HG03378 (cell line): ENCODE data around the gene TFDP1.

Experiments used
- ATAC-seq: cut with Tn5 transposase; IDR thresholded peaks from one replicate; pipeline ENCODE4 v1.9.1; 2021; ENCODE audit warnings: mild to moderate bottlenecking, moderate library complexity; ENCODE audit not compliant: unreplicated experiment

TFDP1 gene

GRCh38 chr13:113660066-113660465 is 75.5 kb downstream of the TFDP1 start:
- ATAC-seq: no peak

- ATAC-seq: no peak
Measured at GRCh38 chr13:113661509-113661908, 77.0 kb downstream of the TFDP1 start.

GRCh38 chr13:113663934-113664333 is 79.4 kb downstream of the TFDP1 start:
- ATAC-seq: no peak

- ATAC-seq: no peak
Measured at GRCh38 chr13:113664751-113665596, 80.4 kb downstream of the TFDP1 start.

- ATAC-seq: no peak
Measured at GRCh38 chr13:113665597-113666328, 81.2 kb downstream of the TFDP1 start.

- ATAC-seq: no peak
Measured at GRCh38 chr13:113666329-113666670, 81.7 kb downstream of the TFDP1 start.

- no peak for ATAC-seq
Measured at GRCh38 chr13:113666951-113667701, 82.6 kb downstream of the TFDP1 start, which contains the start of gene GRK1. Gene GRK1, plus strand, starts transcription at chr13:113667219. Its CDS starts 168 bp downstream, at chr13:113667387.

GRCh38 chr13:113667771-113668490 is 83.4 kb downstream of the TFDP1 start:
- ATAC-seq: no peak

GRCh38 chr13:113668491-113668971 is 84.0 kb downstream of the TFDP1 start:
- no peak for ATAC-seq

- no peak for ATAC-seq
Measured at GRCh38 chr13:113669231-113669754, 84.7 kb downstream of the TFDP1 start.

GRCh38 chr13:113669755-113670341 is 85.3 kb downstream of the TFDP1 start:
- no peak for ATAC-seq

GRCh38 chr13:113670541-113670940 is 86.0 kb downstream of the TFDP1 start:
- ATAC-seq: no peak

- ATAC-seq: no peak
Measured at GRCh38 chr13:113671066-113672001, 86.8 kb downstream of the TFDP1 start.

GRCh38 chr13:113672002-113672651 is 87.6 kb downstream of the TFDP1 start:
- no peak for ATAC-seq
